Neural cell (in vitro differentiated cells): ENCODE measurements around the gene UVRAG.

Experiments used
- CTCF ChIP-seq: fragments of 450-650 bp; IDR thresholded peaks from 2 replicates; pipeline ENCODE4 v1.5.1; 2014; ENCODE audit warnings: antibody characterized with exemption, mild to moderate bottlenecking, moderate library complexity; ENCODE audit not compliant: poor library complexity, severe bottlenecking
- EP300 ChIP-seq: fragments of 450-650 bp; conservative IDR thresholded peaks from 2 replicates; pipeline ENCODE4 v1.6.1; 2014; ENCODE audit warnings: antibody characterized with exemption, mild to moderate bottlenecking, moderate library complexity; ENCODE audit not compliant: poor library complexity, severe bottlenecking
- EZH2 ChIP-seq: fragments of 200-600, 300-800 bp; shearing (Covaris generic), sonication (generic); IDR thresholded peaks from 2 replicates; pipeline ENCODE4 v1.6.1; 2014; ENCODE audit warnings: antibody characterized with exemption, low read length, borderline replicate concordance, mild to moderate bottlenecking; ENCODE audit not compliant: insufficient read depth, poor library complexity, severe bottlenecking
- MXI1 ChIP-seq: fragments of 450-650 bp; conservative IDR thresholded peaks from 2 replicates; pipeline ENCODE4 v1.6.1; 2014; ENCODE audit warnings: antibody characterized with exemption, mild to moderate bottlenecking; ENCODE audit not compliant: poor library complexity, severe bottlenecking
- POLR2AphosphoS5 ChIP-seq: IDR thresholded peaks from 2 replicates; pipeline ENCODE4 v1.6.1; 2012
- RAD21 ChIP-seq: fragments of 450-650 bp; conservative IDR thresholded peaks from 2 replicates; pipeline ENCODE4 v1.6.1; 2014; ENCODE audit warnings: antibody characterized with exemption, mild to moderate bottlenecking, moderate library complexity
- SMC3 ChIP-seq: fragments of 450-650 bp; conservative IDR thresholded peaks from 2 replicates; pipeline ENCODE4 v1.6.1; 2014; ENCODE audit warnings: antibody characterized with exemption, mild to moderate bottlenecking, moderate library complexity; ENCODE audit not compliant: poor library complexity
- TAF1 ChIP-seq: IDR thresholded peaks from 2 replicates; pipeline ENCODE4 v1.6.1; 2012; ENCODE audit warnings: low read depth
- TF ChIP-seq, protein P1 (sequence below): IDR thresholded peaks from 2 replicates; pipeline ENCODE4 v1.6.1; 2012; ENCODE audit warnings: borderline replicate concordance

- TF ChIP-seq EZH2 (no peak), CTCF (no peak), MXI1 (no peak), SMC3 (no peak), POLR2AphosphoS5 (no peak), EP300 (no peak), TAF1 (no peak), RAD21 (no peak)
- TF ChIP-seq, protein P1, sequence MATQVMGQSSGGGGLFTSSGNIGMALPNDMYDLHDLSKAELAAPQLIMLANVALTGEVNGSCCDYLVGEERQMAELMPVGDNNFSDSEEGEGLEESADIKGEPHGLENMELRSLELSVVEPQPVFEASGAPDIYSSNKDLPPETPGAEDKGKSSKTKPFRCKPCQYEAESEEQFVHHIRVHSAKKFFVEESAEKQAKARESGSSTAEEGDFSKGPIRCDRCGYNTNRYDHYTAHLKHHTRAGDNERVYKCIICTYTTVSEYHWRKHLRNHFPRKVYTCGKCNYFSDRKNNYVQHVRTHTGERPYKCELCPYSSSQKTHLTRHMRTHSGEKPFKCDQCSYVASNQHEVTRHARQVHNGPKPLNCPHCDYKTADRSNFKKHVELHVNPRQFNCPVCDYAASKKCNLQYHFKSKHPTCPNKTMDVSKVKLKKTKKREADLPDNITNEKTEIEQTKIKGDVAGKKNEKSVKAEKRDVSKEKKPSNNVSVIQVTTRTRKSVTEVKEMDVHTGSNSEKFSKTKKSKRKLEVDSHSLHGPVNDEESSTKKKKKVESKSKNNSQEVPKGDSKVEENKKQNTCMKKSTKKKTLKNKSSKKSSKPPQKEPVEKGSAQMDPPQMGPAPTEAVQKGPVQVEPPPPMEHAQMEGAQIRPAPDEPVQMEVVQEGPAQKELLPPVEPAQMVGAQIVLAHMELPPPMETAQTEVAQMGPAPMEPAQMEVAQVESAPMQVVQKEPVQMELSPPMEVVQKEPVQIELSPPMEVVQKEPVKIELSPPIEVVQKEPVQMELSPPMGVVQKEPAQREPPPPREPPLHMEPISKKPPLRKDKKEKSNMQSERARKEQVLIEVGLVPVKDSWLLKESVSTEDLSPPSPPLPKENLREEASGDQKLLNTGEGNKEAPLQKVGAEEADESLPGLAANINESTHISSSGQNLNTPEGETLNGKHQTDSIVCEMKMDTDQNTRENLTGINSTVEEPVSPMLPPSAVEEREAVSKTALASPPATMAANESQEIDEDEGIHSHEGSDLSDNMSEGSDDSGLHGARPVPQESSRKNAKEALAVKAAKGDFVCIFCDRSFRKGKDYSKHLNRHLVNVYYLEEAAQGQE = no peak
Measured at GRCh38 chr11:76013526-76013925, 198.5 kb downstream of the UVRAG start.
